ENCODE data around the gene EIF3B. TPM values are rescaled to one million over a fixed set of nuclear protein-coding genes. Genes with fewer than 3 reads are reported as not detected.

EIF3B gene
- total and polyA plus RNA-seq, 4 donors: 27.4 to 98.8 (median 60.8) TPM

DNA sequence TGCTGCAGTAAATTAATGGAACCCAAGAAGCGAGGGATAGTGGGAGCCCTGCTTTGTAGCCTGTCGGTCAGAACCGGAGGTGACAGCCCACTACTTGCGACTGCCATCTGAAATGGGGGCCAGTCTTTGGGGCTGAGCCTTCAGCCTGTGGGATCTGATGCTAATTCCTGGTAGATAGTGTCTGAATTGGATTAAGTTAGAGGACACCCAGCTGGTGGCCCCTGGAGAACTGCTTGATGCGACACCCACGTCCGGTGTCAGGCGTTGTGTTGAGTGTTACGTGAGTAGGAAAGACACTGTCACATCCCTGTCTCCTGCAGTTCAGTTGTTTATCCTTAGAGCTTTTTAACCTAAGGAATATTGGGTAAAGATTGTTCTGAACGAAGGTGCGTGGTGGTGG, 5.0 kb downstream of the EIF3B start (continued):
- TF ChIP-seq, protein P1, sequence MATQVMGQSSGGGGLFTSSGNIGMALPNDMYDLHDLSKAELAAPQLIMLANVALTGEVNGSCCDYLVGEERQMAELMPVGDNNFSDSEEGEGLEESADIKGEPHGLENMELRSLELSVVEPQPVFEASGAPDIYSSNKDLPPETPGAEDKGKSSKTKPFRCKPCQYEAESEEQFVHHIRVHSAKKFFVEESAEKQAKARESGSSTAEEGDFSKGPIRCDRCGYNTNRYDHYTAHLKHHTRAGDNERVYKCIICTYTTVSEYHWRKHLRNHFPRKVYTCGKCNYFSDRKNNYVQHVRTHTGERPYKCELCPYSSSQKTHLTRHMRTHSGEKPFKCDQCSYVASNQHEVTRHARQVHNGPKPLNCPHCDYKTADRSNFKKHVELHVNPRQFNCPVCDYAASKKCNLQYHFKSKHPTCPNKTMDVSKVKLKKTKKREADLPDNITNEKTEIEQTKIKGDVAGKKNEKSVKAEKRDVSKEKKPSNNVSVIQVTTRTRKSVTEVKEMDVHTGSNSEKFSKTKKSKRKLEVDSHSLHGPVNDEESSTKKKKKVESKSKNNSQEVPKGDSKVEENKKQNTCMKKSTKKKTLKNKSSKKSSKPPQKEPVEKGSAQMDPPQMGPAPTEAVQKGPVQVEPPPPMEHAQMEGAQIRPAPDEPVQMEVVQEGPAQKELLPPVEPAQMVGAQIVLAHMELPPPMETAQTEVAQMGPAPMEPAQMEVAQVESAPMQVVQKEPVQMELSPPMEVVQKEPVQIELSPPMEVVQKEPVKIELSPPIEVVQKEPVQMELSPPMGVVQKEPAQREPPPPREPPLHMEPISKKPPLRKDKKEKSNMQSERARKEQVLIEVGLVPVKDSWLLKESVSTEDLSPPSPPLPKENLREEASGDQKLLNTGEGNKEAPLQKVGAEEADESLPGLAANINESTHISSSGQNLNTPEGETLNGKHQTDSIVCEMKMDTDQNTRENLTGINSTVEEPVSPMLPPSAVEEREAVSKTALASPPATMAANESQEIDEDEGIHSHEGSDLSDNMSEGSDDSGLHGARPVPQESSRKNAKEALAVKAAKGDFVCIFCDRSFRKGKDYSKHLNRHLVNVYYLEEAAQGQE (IDR thresholded peaks at IDR 0.05): no peak
- TF ChIP-seq HNF4G (IDR thresholded peaks at IDR 0.05): no peak
- TF ChIP-seq, protein P2, sequence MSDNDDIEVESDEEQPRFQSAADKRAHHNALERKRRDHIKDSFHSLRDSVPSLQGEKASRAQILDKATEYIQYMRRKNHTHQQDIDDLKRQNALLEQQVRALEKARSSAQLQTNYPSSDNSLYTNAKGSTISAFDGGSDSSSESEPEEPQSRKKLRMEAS (IDR thresholded peaks at IDR 0.05): no peak
- TF ChIP-seq GABPA (IDR thresholded peaks at IDR 0.05 in 1 of 2, conservative IDR thresholded peaks at IDR 0.05 in 1 of 2): no peak
- TF ChIP-seq NR2F2 (IDR thresholded peaks at IDR 0.05): no peak
- no peak for TF ChIP-seq EGR1 (IDR thresholded peaks at IDR 0.05; ENCODE audit: low read depth in 2 of 2)

DNA sequence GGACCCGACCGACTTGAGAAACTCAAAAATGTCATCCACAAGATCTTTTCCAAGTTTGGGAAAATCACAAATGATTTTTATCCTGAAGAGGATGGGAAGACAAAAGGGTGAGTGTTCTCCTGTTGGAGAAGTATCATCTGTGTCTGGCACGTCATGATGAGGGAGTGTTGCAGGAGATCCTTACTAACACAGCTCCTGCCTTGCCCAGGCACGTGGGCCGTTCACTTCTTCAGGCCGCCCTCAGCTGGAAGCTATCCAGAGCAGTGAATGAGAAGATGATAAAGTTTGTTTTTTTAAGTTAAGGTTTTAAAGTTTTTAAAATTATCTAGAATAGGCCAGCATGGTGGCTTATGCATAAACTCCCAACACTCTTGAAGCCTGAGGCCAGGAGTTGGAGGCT, 6.2 kb downstream of the EIF3B start:
- 91% methylated on average over 6 of the region's 6 CpGs for WGBS
- H3K9me3 ChIP-seq (ENCODE audit: control insufficient read depth in 4 of 4, low read length in 3 of 4): no peaks in the 10 kb centered on the region
- no peak overlapping the region for H3K4me3 ChIP-seq (ENCODE audit: low read depth in 1 of 3, low read length in 3 of 3)
- no peaks in the 10 kb centered on the region for H3K27me3 ChIP-seq (ENCODE audit: control insufficient read depth in 4 of 4, insufficient read depth in 4 of 4, low read length in 3 of 4)
- no peak for TF ChIP-seq HNF4G (IDR thresholded peaks at IDR 0.05)
- TF ChIP-seq SP1 (IDR thresholded peaks at IDR 0.05): no peak
- no peak for TF ChIP-seq JUND (IDR thresholded peaks at IDR 0.05)
- TF ChIP-seq TAF1 (conservative IDR thresholded peaks at IDR 0.05): no peak
- TF ChIP-seq RAD21 (IDR thresholded peaks at IDR 0.05): no peak
- TF ChIP-seq, protein P2 (IDR thresholded peaks at IDR 0.05): no peak
- TF ChIP-seq, protein P1 (IDR thresholded peaks at IDR 0.05): no peak
- TF ChIP-seq FOXA2 (IDR thresholded peaks at IDR 0.05): no peak
- TF ChIP-seq, protein P3, sequence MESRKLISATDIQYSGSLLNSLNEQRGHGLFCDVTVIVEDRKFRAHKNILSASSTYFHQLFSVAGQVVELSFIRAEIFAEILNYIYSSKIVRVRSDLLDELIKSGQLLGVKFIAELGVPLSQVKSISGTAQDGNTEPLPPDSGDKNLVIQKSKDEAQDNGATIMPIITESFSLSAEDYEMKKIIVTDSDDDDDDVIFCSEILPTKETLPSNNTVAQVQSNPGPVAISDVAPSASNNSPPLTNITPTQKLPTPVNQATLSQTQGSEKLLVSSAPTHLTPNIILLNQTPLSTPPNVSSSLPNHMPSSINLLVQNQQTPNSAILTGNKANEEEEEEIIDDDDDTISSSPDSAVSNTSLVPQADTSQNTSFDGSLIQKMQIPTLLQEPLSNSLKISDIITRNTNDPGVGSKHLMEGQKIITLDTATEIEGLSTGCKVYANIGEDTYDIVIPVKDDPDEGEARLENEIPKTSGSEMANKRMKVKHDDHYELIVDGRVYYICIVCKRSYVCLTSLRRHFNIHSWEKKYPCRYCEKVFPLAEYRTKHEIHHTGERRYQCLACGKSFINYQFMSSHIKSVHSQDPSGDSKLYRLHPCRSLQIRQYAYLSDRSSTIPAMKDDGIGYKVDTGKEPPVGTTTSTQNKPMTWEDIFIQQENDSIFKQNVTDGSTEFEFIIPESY (IDR thresholded peaks at IDR 0.05): no peak
- TF ChIP-seq, protein P4, sequence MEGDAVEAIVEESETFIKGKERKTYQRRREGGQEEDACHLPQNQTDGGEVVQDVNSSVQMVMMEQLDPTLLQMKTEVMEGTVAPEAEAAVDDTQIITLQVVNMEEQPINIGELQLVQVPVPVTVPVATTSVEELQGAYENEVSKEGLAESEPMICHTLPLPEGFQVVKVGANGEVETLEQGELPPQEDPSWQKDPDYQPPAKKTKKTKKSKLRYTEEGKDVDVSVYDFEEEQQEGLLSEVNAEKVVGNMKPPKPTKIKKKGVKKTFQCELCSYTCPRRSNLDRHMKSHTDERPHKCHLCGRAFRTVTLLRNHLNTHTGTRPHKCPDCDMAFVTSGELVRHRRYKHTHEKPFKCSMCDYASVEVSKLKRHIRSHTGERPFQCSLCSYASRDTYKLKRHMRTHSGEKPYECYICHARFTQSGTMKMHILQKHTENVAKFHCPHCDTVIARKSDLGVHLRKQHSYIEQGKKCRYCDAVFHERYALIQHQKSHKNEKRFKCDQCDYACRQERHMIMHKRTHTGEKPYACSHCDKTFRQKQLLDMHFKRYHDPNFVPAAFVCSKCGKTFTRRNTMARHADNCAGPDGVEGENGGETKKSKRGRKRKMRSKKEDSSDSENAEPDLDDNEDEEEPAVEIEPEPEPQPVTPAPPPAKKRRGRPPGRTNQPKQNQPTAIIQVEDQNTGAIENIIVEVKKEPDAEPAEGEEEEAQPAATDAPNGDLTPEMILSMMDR (IDR thresholded peaks at IDR 0.05; ENCODE audit: low read depth, low read length, missing input control): no peak
- no peak for TF ChIP-seq NR2F2 (IDR thresholded peaks at IDR 0.05)
- no peak for TF ChIP-seq EGR1 (IDR thresholded peaks at IDR 0.05; ENCODE audit: low read depth in 2 of 2)
- TF ChIP-seq GABPA (IDR thresholded peaks at IDR 0.05 in 1 of 2, conservative IDR thresholded peaks at IDR 0.05 in 1 of 2): no peak
- no peak for TF ChIP-seq FOXA1 (IDR thresholded peaks at IDR 0.05)
- no peak for TF ChIP-seq RXRA (IDR thresholded peaks at IDR 0.05)
- TF ChIP-seq, protein P5, sequence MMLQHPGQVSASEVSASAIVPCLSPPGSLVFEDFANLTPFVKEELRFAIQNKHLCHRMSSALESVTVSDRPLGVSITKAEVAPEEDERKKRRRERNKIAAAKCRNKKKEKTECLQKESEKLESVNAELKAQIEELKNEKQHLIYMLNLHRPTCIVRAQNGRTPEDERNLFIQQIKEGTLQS (IDR thresholded peaks at IDR 0.05): no peak
- no peak for TF ChIP-seq HNF4A (conservative IDR thresholded peaks at IDR 0.05)
- no peak for TF ChIP-seq YY1 (IDR thresholded peaks at IDR 0.05)
- peaks cover 6 to 18% (median 14%) of the 10 kb centered on the region in 4 donors for H3K4me1 ChIP-seq (ENCODE audit: control insufficient read depth in 4 of 4, insufficient read depth in 4 of 4, low read length in 3 of 4)
- H3K9ac ChIP-seq (ENCODE audit: low read depth in 1 of 2, low read length in 2 of 2): no peak overlapping the region
- no peak overlapping the region for H3K27ac ChIP-seq (ENCODE audit: low read depth in 1 of 2, low read length in 2 of 2)
- H3K36me3 ChIP-seq (ENCODE audit: control insufficient read depth in 4 of 4, insufficient read depth in 3 of 4, low read depth in 1 of 4, low read length in 3 of 4): peaks cover 22 to 49% (median 36%) of the 10 kb centered on the region in 4 donors
- DNase-seq (ENCODE audit: low spot score): no peak

Data from liver (tissue), 9 donors.